Measurements from ENCODE around the gene SNAPC4.

Gene SNAPC4, protein sequence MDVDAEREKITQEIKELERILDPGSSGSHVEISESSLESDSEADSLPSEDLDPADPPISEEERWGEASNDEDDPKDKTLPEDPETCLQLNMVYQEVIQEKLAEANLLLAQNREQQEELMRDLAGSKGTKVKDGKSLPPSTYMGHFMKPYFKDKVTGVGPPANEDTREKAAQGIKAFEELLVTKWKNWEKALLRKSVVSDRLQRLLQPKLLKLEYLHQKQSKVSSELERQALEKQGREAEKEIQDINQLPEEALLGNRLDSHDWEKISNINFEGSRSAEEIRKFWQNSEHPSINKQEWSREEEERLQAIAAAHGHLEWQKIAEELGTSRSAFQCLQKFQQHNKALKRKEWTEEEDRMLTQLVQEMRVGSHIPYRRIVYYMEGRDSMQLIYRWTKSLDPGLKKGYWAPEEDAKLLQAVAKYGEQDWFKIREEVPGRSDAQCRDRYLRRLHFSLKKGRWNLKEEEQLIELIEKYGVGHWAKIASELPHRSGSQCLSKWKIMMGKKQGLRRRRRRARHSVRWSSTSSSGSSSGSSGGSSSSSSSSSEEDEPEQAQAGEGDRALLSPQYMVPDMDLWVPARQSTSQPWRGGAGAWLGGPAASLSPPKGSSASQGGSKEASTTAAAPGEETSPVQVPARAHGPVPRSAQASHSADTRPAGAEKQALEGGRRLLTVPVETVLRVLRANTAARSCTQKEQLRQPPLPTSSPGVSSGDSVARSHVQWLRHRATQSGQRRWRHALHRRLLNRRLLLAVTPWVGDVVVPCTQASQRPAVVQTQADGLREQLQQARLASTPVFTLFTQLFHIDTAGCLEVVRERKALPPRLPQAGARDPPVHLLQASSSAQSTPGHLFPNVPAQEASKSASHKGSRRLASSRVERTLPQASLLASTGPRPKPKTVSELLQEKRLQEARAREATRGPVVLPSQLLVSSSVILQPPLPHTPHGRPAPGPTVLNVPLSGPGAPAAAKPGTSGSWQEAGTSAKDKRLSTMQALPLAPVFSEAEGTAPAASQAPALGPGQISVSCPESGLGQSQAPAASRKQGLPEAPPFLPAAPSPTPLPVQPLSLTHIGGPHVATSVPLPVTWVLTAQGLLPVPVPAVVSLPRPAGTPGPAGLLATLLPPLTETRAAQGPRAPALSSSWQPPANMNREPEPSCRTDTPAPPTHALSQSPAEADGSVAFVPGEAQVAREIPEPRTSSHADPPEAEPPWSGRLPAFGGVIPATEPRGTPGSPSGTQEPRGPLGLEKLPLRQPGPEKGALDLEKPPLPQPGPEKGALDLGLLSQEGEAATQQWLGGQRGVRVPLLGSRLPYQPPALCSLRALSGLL (N-terminal part only)

DNA sequence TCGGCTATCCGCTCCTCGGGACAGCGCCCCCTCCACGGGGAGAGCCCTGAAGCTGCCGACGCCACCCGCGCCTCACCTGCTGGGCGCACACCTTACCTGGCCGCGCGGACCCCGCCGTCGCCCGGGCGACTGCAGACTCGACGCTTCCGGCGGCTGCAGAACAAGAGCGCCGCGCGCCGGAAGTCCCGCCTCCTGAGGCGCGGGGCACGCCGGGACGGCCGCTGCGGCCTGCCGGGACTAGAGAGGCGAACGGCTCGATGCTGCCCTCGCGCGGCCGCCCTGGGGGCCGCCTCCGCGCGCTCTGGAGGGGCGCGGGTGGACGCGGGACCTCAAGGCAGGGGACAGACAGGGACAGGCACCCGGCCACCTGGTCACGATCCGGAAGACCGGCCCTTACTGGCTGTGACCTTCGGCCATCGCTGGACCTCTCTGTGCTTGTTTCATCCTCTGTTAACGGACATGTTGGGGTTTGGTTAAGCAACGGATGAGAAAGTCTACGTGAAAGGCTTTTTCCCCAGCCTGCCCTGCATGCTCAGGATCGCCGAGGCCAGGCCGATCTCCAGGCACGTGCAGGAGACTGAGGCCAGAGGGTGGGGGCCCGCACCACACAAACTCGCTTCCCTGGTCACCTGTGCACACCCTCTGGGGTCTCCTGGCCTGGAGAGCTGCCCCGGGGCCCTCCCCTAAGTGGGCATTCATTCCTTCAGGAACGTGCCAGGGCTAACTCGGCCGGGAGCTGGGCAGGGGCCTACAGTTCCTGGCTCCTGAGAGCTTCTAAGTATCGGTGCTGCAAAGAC, at the start of gene SNAPC4:
TSS of gene SNAPC4 (minus strand) at position 133 of the 797 bp plus-strand sequence. CDS start 1,742 bp downstream, outside the sequence.
- DNase-seq (ENCODE audit: low read depth in 1 of 2, low spot score in 1 of 2), result peak; percentile 73 to 78

DNA sequence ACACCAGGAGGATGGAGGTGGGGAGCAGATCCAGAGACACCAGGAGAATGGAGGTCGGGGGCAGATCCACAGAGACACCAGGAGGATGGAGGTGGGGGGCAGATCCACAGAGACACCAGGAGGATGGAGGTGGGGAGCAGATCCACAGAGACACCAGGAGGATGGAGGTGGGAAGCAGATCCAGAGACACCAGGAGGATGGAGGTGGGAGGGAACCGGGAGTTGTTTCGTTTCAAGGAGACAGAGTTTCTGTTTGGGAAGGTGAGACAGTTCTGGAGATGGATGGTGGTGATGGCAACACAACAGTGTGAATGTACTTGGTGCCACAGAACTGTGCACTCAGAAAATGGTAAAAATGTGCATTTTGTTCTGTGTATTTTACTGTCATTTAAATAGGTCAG, 48.7 kb upstream of the SNAPC4 start:
- no peak for DNase-seq (ENCODE audit: low read depth in 1 of 2, low spot score in 1 of 2)

DNA sequence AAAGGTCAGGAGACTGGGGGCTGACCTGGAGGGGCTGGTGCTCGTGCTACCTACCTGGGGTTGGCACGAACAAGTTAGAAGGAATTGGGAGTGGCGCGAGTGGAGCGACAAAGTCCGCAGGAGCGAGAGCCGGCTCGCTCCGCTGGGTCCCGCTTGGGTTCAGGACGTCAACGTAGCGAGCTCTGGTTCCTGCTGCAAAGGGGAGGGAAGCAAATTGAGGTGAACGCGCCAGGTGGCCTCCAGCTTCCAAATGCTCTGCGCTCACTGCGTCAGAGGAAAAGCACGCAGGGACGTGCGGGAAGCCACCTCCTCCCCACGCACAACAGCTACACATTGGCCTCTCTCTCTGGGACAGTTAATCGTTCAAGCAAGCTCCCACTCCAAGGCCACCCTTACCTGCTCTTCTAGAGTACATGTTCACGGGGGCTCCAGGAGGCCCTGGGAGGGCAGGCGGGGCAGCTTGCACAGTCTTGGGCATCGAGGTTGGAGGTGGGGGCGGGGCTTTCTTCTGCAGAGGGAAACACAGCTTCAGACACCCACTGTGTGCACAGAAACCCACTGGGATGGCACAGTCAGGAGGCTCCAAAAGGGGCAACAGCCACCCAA, 47.3 kb upstream of the SNAPC4 start:
- DNase-seq (ENCODE audit: low read depth in 1 of 2, low spot score in 1 of 2), result no peak

DNA sequence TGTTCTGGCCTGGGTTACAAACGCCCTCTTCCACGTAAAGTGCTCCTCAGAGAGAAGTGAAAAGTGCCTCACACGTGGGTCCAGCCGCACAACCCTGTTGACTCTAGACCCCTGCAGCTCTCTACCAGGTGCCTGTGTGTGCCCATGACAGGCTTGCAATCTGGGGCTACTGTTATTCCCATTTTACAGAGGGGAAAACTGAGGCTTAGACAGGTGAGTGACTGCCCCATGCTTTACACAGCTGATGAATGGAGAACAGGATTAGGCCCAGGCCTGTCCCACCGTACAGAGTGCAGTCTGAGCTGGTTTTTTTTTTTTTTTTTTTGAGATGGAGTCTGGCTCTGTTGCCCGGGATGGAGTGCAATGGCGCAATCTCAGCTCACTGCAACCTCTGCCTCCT, 45.8 kb upstream of the SNAPC4 start:
- DNase-seq (ENCODE audit: low read depth in 1 of 2, low spot score in 1 of 2), result no peak

DNA sequence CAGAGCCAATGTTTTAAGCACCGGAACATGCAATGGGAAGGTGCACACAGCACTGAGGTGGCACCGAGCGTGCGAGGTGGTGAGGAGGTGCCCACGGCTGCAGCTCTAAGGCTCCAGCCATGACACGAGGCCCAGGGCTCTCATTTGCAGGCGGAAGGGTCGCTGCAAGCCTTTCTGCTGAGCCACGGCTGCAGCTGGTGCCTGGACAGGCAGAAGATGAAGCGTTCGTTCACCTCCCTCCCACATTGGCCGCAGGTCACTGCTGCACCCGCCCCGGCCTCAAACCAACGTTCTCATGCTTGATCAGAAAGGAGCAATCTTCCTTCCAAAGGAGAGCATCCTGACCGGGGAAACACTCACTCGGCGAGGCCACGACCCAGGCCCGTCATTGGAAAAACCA, 44.1 kb upstream of the SNAPC4 start:
- no peak for DNase-seq (ENCODE audit: low read depth in 1 of 2, low spot score in 1 of 2)

DNA sequence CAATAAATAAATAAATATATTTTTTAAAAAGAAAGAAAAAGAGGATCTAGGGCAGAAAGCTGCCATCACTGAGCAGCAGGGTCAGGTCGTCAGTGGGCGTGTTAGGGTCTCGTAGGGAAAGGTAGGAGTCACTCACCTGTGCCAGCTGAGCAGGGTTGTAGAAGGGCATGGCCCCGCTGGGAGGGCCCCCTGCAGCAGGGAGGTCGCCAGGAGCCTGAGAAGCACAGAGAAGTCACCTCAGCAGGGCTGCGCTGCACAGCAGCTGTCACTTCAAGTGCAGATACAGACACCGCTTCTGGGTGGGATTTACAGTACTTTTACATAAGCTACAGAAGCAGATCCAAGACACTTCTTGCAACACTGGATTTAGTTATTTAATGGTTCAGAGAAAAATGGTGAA, 43.7 kb upstream of the SNAPC4 start:
- no peak for DNase-seq (ENCODE audit: low read depth in 1 of 2, low spot score in 1 of 2)

DNA sequence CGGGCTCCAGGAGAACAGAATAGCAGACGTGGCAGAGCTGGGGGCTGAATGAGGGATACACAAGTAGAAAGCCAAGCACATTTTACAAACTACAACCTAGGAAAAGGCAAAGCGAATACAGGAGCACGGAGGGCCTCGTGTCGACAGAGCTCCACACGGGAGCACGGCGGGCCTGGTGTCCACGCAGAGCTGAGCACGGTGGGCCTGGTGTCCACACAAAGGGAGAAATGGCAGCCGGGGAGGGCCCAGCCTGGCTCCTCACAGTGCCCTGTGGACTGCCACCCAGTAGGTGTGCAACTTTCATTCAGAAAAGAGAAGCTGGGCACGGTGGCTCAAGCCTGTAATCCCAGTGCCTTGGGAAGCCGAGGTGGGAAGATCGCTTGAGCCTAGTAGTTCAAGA, 43.1 kb upstream of the SNAPC4 start:
- DNase-seq (ENCODE audit: low read depth in 1 of 2, low spot score in 1 of 2), result no peak

DNA sequence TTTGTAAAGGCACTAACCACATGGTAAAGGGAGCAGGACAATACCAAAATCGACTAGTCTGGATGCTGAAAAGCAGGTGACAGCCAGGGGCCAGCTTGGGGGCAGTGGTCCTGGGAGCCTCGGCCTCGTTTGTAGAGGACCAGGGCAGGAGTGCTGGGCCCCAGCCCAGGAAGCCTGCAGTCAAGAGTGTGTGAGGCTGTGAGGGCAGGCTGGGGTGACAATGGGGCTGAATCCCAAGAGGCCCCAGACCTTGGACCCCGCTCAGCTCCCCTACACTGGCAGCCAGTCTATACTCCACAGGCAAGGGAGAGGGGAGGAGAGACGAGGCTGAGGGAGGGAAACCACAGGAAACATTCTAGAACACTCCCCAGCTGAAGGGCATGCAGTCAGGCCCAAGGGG, 42.3 kb upstream of the SNAPC4 start:
- DNase-seq (ENCODE audit: low read depth in 1 of 2, low spot score in 1 of 2), result no peak

DNA sequence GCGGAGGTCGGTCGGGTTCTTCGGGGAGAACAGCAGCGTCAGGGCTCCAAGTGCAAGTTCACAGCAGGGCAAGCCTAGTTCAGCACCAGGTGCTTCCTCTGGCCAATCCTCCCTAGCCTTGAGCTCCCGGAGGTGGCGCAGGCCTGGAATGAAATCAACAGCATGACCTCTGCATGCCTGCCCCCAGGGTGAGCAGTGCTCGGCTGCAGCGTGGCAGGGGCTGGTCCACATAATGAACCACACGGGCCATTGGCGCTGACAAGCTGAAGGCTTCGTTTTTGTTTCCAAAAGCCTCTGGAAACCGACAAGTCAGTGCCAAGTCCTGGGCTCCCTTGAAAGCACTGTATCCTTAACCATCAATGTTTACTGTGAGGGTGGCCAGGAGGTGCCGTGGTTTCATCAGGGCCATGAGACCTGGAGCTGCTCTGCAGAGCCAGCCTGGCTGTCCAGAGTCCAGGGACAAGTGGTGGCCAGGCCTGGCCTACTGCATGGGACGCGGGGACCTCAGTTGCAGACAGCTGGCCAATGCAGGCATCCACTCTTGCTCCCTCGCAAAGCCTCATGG, 41.8 kb upstream of the SNAPC4 start:
- DNase-seq (ENCODE audit: low read depth in 1 of 2, low spot score in 1 of 2), result no peak

DNA sequence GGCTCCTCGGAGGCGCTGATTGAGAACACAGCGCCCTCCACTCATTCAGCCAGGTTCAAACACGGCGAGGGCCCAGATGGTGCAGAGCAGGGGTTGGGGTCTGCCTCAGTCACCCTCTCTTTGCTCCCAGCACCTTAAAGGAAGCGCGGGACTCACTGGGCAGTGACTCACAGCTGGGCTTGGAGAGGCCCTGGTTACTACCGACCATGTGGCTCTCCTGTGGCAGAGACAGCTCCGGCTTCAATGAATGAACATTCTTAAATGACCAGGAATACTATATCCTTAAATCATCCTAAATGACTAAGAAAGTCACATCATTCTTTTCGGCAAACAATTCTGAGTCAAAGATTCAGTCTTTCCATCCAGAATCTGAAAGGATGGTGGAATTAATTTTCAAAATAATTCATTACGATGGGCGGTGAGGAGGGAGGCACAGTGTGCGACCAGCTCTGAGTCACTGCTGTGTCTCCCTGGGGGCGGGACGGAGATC, 41.3 kb upstream of the SNAPC4 start:
- no peak for DNase-seq (ENCODE audit: low read depth in 1 of 2, low spot score in 1 of 2)

DNA sequence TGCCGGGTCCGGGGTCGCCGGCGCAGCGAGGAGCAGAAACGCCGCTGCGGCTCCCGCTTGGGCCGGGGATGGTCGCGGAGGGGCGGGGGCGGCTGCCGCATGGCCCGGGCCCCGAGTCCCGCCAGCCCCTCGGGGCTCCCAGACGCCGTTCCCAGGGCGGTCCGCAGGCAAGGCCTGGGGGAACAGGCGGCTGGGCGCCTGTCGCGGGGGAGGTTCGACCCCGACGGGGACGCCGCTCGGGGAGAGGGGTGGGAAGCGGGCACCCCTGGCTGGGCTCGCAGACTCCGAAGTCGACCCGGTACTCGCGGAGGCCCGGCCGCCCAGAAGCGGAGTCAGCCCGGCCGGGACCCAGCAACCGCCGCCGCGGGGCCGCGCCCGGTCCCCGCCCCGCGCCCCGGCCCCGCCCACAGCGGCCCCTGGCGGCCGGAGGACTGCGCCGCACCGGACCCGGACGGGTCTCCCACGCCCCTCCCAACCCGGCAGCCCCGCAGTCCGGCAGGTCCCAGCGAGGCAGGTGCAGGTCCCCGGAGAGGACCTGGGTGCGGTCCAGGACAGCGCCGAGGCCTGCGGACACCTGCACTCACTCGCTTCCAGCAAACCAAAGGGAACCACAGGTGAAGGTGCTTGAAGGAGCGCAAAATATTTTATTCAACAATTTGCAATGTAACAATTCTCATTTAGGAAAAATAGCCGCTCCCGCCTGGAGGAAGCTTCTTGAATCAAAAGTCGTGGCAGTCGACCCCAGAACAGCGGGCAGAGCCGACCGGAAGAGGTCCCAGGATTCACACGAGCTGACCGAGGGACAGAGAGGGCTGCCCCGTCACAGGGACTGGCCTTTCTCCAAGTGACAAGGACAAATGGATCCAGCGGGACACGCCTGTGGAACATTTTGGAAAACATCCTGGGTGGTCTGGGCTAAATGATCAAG, 39.8 kb upstream of the SNAPC4 start, which contains the start of gene INPP5E:
TSS of gene INPP5E (minus strand) at position 365 of the 928 bp plus-strand sequence. CDS start 426 bp downstream, outside the sequence.
- DNase-seq (ENCODE audit: low read depth in 1 of 2, low spot score in 1 of 2), result peak; percentile 70 to 87

DNA sequence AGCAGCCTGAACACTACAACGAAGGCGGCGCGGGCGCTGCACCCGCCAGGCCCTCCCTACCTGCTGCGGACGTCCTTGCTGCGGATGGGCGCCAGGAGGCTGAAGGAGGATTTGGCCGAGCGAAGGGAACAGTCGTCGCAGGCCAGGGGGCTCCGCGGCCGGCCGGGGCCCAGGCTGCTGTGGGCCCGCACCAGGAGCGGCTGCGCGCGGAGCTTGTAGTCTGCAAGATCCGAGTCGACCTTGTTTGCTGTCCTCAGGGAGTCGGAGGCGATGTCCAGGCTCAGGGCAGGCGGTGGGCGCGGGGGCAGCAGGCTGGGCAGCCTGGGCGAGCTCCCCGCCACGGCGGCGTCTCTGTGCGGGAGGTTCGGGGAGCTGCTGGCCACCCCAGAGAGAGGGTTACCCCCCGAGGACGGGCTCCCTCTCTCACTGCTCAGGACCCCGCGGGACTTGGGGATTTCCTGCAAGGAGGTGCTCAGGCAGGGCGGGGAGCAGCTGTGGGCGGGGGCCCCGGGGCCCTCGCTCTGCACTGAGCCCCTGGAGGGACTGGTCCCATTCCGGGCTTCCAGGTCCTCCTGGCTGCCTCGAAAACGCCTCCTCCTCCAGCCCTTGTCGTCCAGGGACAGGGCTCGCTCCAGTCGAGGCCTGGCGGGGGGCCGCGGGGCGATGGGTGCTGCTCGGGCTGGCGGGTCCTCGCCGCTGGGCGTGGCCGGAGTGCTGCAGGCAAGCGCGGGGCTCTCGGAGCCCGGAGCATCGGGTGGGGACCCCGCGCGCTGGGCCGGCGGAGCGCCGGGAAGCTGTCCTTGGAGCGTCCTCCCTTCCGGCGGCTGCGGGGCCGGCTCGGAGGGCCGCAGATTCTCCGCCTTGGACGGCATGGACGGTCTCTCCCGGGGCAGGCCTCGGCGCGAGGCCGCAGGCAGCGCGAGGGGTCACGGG, 38.8 kb upstream of the SNAPC4 start:
- peak; percentile 32 to 47 for DNase-seq (ENCODE audit: low read depth in 1 of 2, low spot score in 1 of 2)

DNA sequence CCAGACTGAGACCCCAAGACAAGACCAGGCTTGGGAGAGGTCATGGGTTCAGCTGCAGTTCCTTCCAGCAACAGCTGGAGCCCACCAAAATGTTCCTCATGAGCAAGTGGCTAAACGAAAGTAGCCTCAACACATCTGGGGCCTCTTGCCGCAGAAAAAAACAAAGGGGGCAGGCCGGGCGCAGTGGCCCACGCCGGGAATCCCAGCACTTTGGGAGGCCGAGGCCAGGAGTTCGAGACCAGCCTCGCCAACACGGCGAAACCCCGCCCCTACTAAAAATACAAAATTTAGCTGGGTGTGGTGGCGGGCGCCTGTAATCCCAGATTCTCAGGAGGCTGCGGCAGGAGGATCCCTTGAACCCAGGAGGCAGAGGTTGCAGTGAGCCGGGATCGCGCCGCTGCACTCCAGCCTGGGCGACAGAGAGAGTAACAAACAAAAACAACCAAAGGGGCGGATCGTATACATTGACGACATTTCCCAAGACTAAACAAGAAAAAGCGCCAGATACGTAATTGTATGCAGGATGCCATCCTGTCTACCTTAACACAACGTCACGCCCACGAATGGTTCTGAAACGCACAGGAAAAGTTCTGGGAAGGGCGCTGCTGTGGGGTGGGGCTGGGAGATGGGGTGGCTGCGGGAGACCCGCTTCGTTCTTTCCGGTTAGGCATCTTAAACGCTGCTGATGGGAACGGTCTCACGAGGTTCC, 38.0 kb upstream of the SNAPC4 start:
- no peak for DNase-seq (ENCODE audit: low read depth in 1 of 2, low spot score in 1 of 2)

DNA sequence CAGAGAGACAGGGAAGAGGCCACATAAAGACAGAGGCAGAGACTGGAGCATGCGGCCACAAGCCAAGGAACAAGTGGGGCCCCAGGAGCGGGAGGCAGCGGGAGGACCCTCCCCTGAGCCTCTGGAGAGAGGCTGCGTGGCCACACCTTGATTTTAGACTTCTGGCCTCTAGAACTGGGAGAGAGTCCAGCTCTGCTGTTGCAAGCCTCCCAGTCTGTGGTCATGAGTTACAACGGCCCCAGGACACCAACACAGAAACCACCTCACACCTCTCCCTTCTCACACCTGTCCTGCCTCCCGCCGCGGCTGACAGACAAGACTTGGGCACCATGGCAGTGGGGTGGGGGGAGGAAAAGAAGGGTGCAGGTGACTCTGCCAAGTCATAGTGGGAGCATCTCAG, 37.5 kb upstream of the SNAPC4 start:
- DNase-seq (ENCODE audit: low read depth in 1 of 2, low spot score in 1 of 2), result no peak

DNA sequence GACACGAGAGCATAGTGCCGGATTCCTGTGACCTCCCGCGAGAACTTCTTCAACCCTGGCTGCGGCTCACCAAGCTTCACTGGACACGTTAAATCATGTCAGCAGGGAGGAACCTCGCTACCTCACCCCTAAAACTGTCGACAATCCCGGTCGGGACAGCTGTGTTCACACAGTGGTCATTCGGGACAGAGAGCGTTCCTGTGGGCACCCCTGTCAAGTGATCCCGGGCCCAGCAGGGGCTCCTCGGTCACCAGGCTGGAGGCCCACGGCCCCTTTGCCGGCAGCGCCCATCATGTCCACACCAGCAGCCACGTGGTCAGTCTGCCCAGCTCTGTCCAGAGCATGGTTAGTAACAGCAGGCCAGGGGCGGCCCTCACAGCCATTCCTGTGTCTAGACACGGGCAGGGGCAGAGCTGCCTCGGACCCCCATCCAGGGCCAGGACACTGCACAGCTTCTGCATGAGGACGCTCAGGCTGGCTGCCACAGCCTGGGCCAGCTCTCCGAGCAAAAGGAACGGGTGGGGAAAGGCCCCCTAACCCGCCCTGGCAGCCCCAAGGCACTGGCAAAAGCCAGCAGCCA, 36.2 kb upstream of the SNAPC4 start:
- no peak for DNase-seq (ENCODE audit: low read depth in 1 of 2, low spot score in 1 of 2)

DNA sequence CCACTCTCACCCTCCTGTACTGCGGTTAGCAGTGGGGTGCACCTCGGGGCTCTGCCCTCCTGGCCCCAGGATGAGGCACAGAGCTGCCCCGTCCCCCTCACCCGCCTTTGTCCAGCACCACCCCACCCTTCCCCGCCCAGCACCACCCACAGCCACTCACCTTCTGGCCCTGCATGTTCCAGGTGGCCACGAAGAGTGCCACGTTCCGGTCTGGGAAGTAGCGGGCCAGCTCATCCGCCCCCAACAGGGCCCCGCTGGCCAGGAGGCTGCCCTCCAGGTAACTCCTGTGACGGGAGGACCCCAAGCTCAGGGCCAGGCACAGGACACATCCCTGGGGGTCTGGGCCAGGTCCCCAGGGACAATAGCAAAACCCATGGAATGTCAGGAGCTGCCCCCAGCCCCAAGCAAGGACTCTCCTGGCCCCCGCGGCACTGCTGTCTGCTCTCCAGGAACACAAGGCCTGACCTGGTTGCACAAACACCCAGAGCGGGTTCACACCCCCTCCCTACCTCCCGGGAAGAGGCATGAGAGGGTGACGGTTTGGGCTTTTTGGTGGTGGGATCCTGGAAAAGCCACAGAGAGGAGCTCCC, 34.7 kb upstream of the SNAPC4 start:
- no peak for DNase-seq (ENCODE audit: low read depth in 1 of 2, low spot score in 1 of 2)
